Nephron (organoid): Measurements from ENCODE around the gene MAP4K4.

ENCODE experiments used
- H3K27ac Mint-ChIP-seq, 3 experiments: 2 replicates each; pipeline ENCODE4 v1.8.0; 2020; ENCODE audit warnings: mixed read lengths in 3 of 3, mild to moderate bottlenecking in 2 of 3, moderate library complexity in 1 of 3
- H3K27me3 Mint-ChIP-seq: 2 replicates; pipeline ENCODE4 v1.8.0; 2021; ENCODE audit warnings: low read depth, mild to moderate bottlenecking, moderate library complexity, mixed read lengths
- H3K36me3 Mint-ChIP-seq: 2 replicates; pipeline ENCODE4 v1.8.0; 2020; ENCODE audit warnings: low read depth, mixed read lengths
- H3K4me1 Mint-ChIP-seq: 2 replicates; pipeline ENCODE4 v1.8.0; 2020; ENCODE audit warnings: mixed read lengths
- H3K4me3 Mint-ChIP-seq, 3 experiments: 2 replicates each; pipeline ENCODE4 v1.8.0; 2020; ENCODE audit warnings: mild to moderate bottlenecking in 3 of 3, mixed read lengths in 3 of 3, moderate library complexity in 2 of 3
- H3K9me3 Mint-ChIP-seq: 2 replicates; pipeline ENCODE4 v1.8.0; 2020; ENCODE audit warnings: mixed read lengths
- TF ChIP-seq, protein P1 (sequence below), 3 experiments: fragments of 200-600 bp; sonication (generic); IDR thresholded peaks; one replicate each; pipeline ENCODE4 v1.5.0; 2021; ENCODE audit warnings: antibody characterized with exemption in 3 of 3; ENCODE audit not compliant: unreplicated experiment in 3 of 3

Gene MAP4K4

DNA sequence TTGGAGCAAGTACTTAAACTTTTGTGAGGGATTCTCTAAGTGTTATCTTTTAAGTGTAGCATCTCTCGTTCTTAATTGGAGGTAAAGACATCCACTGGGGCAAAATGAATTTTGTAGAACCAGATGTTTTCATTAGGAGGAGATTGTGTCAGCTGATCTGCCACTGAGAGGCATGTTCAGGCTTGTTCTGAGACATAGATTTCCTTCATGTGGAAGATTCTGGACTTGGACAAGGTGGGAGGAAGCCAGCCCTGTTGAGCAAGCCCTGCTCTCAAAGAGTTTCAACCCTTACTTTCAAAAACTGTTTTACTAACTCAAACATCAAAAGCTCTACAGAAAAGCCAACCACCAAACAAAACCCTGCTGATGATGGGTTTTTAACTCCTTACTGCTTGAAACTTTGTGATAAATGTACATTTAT lies 6.5 kb downstream of the MAP4K4 start:
- Mint-ChIP-seq H3K36me3 (peaks cover 53% of the 10 kb centered on the region), H3K4me1 (peaks cover 48% of the 10 kb centered on the region), H3K9me3 (no peaks in the 10 kb centered on the region), H3K4me3 (peak overlapping the region in 1 of 3 experiments; percentile 31), H3K27ac (peak overlapping the region in 2 of 3 experiments; percentile 35 to 43), H3K27me3 (no peaks in the 10 kb centered on the region)
- TF ChIP-seq, protein P1, sequence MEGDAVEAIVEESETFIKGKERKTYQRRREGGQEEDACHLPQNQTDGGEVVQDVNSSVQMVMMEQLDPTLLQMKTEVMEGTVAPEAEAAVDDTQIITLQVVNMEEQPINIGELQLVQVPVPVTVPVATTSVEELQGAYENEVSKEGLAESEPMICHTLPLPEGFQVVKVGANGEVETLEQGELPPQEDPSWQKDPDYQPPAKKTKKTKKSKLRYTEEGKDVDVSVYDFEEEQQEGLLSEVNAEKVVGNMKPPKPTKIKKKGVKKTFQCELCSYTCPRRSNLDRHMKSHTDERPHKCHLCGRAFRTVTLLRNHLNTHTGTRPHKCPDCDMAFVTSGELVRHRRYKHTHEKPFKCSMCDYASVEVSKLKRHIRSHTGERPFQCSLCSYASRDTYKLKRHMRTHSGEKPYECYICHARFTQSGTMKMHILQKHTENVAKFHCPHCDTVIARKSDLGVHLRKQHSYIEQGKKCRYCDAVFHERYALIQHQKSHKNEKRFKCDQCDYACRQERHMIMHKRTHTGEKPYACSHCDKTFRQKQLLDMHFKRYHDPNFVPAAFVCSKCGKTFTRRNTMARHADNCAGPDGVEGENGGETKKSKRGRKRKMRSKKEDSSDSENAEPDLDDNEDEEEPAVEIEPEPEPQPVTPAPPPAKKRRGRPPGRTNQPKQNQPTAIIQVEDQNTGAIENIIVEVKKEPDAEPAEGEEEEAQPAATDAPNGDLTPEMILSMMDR (IDR thresholded peaks at IDR 0.05; ENCODE audit: unreplicated experiment in 3 of 3), result no peak

DNA sequence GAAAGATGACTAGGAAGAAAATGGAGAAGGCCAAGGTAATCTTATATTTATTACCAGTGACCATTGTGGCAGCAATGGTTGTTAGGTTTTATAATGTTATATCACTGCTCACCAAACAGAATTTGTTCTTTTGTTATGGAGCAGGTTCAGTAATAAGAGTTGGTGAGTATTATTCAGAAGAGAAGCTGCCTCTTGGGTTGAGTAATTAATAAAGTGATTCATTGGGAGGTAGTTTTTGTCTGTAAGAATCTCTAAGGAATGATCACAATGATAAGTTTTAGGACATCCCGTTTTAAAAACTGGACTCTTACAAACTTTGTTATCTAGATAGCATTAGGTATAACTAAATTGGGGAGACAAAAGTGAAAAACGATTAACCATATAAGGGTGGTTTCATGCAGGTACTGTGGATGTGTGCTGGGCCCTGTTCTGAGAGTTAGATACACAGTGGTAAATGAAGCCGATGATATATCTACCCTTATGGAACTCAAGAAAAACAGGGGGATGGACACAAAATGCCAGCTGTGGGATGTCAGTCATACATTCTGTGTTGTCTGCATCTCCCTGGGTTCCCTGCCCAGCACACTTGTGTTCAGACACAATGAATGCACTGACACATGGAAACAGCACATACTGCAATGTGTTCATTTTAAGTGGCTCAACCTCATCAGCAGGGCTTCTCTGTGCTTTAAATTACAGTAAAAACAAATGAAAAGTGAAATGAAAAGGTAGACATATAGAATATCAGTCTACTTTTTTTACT lies 7.5 kb downstream of the MAP4K4 start:
- Mint-ChIP-seq H3K27ac (peak overlapping the region in 2 of 3 experiments; percentile 34 to 43), H3K4me1 (peaks cover 57% of the 10 kb centered on the region), H3K27me3 (no peaks in the 10 kb centered on the region), H3K4me3 (no peak overlapping the region), H3K36me3 (peaks cover 53% of the 10 kb centered on the region), H3K9me3 (no peaks in the 10 kb centered on the region)
- TF ChIP-seq, protein P1 (IDR thresholded peaks at IDR 0.05; ENCODE audit: unreplicated experiment in 3 of 3), result no peak

DNA sequence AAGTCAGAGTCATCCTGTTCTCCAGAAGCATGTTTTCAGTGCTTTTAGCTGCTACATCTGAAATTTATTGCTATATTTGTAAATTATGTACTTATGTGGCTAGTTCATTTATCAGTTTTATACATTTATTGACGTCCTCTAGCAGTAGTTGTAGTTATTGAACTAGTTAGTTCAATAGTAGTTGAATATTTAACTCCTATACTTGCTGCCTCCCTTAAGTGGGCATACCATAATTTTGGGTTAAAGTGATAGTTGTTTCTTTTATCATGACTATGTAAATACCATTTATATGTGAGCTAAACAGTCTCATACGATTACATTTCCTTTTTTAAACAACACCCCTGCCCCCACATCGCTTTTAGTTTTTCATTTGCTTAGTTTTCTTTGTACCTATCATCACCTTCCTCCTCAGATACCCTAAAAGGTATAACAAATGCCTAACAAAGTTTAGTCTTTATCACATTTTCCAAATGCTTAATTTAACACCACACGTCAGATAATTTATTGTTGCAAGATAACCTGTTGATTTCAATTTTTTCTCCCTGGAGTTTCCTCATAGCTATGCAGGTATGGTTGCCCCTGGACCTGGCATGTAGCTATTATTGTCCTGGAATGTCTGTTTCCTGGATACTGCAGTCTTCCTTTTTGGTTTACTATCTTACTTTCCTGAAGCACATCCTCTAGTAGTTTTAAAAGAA lies 8.8 kb downstream of the MAP4K4 start:
- Mint-ChIP-seq H3K27me3 (no peaks in the 10 kb centered on the region), H3K36me3 (peaks cover 45% of the 10 kb centered on the region)

DNA sequence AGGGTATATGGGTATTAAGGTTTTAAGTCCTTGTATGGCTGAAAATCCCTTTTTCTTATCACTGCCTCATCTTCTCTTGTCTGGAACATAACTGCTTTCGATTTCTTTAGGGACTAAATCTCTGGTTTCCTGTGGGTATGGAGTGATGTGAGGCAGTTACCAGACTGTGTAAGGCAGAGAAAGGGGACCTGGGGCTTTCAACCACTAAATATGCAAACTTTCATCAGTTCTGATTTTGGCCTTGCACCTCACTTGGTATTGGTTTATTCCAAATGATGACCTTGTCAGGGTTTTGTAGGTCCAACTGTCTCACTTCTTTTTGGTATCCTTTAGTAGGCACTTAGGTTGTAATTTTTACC lies 9.3 kb downstream of the MAP4K4 start:
- no peaks in the 10 kb centered on the region for H3K27me3 Mint-ChIP-seq
- H3K36me3 Mint-ChIP-seq, result peaks cover 40% of the 10 kb centered on the region
- H3K4me1 Mint-ChIP-seq, result peaks cover 67% of the 10 kb centered on the region
- TF ChIP-seq, protein P1 (IDR thresholded peaks at IDR 0.05; ENCODE audit: unreplicated experiment in 3 of 3), result no peak
- H3K9me3 Mint-ChIP-seq, result no peaks in the 10 kb centered on the region
- H3K4me3 Mint-ChIP-seq, result no peak overlapping the region
- H3K27ac Mint-ChIP-seq, result peak overlapping the region in 1 of 3 experiments; percentile 36

More for the DNA sequence above, 8.8 kb downstream of the MAP4K4 start:
- TF ChIP-seq, protein P1 (IDR thresholded peaks at IDR 0.05; ENCODE audit: unreplicated experiment in 3 of 3), result no peak
- Mint-ChIP-seq H3K27ac (peak overlapping the region in 2 of 3 experiments; percentile 34 to 36), H3K4me3 (no peak overlapping the region), H3K9me3 (no peaks in the 10 kb centered on the region), H3K4me1 (peaks cover 67% of the 10 kb centered on the region)

DNA sequence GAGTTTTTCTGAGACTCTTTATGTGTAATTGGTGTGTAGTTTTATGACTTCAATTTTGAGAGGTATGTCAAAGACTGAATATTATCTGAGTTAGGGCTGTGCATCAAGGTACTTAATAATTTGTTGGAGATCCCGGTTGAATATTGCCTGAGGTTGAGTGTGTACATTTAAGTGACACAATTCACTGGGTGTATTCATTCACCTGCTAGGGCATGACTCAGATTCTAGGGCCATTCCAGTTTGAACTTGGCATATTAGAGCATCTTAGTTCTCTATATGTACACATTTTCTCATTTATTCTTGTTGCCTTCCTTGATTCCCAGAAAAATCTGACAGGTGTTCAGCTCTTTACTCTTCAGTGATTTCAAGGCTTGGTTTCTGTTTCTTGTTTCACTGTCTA lies 12.5 kb downstream of the MAP4K4 start:
- TF ChIP-seq, protein P1 (IDR thresholded peaks at IDR 0.05; ENCODE audit: unreplicated experiment in 3 of 3), result no peak
- Mint-ChIP-seq H3K27me3 (no peaks in the 10 kb centered on the region), H3K4me3 (no peak overlapping the region), H3K4me1 (peaks cover 54% of the 10 kb centered on the region), H3K27ac (peak overlapping the region in 1 of 3 experiments; percentile 3), H3K36me3 (peaks cover 22% of the 10 kb centered on the region), H3K9me3 (no peaks in the 10 kb centered on the region)
